NCI-H128 (cell line): ENCODE measurements around the gene ZYX.
"Not testable (repeated sequence)": the region's sequence is repeated elsewhere in the genome, so short reads cannot be mapped to it uniquely, and the experiment has no call there.

Experiments
- DNase-seq: peaks from one replicate; lab custom pipeline; 2025; ENCODE audit not compliant: unreplicated experiment; lab: John Stamatoyannopoulos, UW

The ZYX gene

DNA sequence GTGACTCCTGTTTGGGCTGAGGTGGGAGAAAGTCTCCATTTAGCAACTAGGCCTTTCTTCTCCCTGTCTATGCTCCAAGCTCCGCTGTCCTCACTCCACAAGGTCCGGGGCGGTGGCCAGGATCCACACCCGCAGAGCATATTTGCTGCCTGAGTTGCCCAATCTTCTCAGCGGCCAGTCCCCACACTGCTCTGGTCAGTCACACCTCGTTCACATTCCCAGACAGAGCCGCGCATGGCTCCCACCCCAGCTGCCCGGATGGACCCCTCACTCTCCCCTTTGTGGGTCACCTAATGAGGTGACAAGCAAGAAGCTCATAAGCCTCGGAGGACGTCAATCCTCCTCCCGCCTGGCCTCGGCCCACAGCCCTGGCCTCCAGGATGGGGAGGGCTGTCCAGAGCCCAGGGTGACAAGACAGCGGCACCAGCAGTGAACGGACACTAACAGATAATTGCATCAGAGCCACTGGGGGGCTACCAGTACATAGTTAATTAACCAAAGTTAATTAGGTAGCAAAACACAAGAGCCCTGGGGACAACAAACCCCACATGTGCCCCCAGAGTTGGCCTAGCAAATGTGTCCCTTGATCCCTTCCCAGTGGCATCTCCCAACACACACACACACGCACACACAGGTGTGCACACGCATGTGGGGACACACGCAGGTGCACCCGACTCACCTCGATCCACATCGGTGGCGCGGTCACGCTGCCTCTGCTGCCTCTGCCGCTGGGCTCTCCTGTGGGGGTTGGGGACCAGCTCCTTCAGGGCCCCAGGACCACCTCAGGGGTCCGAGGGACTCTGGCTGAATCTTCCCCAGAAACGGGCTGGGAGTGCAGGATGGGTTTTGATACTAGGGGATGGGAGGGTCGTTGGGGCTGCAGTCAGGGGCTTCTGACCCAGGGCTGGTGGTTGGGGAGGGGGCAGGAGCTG is 15.7 kb downstream of the ZYX start:
- DNase-seq: no peak

DNA sequence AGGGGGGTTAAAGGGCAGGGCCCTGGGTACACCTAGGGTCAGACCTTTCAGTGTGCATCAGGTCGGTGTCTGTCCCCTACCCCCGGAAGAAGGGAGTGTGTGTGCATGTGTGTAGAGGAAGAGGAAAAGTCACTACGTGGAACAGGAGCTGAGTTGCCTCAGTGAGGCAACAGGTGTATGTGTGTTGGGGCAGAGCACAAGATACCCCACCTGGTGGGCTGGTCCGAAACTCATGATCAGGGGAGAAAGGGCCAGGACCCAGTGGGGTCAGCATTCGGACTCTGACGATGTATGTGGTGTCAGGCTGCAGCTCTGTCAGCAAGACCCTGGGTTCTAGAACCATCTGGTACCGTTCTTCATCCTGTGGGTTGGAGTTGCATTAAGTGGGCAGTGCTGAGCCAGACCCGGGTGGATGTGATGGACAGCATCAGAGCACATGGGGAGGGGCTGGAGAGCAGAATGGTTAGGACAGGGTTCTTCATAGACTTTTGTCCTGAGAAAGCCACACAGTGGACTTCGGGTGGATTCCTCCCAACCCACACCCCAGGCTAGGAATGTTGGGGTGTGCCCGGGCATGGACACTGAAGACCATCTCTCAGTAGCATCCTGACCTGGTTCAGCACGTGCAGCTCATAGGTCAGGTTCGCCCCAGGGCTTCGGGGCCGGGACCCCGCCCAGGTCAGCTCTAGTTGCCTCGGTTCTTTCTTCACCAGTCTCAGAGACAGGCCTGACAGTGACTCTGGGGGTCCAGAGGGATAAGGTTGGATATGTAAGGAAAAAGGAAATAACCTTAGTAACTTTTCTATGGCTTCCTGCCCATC is 16.8 kb downstream of the ZYX start:
- no peak for DNase-seq

DNA sequence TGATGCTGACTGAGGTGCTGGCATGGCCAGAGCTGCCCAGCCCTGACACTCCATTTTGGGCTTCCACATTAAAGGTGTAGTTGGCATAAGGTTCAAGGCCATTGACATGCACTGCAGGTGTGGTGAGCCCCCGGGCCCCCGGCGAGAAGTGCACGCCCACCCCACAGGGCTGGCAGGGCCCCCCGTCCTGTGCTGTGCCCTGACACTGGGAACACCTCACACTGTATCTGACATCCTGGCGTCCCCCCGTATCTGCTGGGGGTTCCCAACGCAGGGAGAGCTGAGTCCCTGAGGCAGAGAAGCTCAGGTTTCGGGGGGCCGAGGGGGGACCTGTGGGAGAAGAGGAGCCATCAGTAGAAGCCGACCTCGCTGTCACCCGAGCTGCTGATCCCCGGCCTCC is 17.5 kb downstream of the ZYX start:
- no peak for DNase-seq

DNA sequence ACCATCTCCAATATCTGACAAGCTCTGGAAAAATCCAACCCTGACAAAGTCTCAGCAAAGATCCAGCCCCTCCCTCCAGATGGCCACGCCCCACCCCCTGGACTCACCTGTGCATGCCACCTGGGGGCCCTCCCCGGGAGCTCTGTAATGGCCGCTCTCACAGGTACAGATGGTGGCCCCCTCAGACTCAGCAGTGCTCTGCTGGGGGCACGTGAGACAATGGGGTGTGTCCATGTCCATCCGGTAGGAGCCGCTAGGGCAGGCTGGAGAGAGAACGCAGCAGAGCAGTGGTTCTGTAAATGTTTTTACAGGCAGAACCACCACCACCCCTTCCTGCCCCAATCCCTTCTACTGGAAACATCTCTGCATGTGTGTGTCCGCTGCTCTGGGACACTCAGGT is 18.0 kb downstream of the ZYX start:
- no peak for DNase-seq

DNA sequence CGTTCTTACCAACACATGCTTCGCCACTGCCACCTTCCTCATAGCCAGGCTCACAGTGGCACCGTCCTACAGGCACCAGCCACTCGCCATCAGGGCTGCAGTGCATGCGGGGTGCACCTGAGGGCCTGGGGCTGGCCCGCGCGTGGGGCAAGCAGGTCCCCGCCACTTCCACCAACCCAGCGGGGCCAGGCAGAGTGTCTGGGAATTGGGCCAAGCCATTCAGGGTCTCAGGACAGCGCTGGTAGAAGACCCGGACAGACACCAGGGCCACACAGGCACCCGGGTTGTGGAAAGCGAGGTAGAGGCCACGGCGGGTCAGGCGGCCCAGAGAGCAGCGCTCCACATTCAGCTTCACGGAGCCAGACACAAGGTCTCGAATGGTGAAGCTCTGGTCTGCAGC is 18.5 kb downstream of the ZYX start:
- DNase-seq: no peak

DNA sequence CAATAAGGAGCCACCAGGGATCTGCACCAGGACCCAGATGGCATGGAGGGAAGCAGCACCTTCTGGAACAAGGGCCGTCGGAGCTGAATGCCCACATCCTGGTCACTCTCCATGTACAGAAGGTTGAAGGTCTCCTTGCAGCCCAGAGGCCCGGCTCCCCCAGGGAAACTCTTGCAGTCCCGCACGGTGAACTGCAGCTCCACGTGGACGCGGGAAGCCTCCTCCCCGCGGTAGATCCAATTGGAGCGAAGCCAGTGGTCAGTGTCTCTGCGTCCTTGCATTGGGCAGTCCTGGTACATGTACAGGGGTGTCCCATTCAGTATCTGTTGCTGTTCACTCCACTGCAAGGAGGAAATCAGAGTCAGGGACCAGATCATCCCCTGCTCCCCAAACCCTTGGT is 20.1 kb downstream of the ZYX start:
- DNase-seq: no peak

DNA sequence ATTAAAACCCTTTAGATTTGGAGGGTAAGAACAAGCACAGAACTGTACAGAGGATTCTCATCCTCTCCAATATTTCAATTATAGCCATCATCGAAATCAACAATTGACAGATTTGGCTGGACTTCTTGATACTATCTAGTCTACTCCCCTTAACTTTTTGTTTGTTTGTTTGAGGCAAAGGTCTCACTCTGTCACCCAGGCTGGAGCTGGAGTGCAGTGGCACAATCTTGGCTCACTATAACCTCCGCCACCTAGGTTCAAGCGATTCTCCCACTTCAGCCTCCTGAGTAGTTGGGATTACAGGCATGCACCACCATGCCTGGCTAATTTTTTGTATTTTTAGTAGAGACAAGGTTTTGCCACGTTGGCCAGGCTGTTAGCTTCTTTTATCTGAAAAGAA is 21.1 kb downstream of the ZYX start:
- DNase-seq: not testable (repeated sequence)

DNA sequence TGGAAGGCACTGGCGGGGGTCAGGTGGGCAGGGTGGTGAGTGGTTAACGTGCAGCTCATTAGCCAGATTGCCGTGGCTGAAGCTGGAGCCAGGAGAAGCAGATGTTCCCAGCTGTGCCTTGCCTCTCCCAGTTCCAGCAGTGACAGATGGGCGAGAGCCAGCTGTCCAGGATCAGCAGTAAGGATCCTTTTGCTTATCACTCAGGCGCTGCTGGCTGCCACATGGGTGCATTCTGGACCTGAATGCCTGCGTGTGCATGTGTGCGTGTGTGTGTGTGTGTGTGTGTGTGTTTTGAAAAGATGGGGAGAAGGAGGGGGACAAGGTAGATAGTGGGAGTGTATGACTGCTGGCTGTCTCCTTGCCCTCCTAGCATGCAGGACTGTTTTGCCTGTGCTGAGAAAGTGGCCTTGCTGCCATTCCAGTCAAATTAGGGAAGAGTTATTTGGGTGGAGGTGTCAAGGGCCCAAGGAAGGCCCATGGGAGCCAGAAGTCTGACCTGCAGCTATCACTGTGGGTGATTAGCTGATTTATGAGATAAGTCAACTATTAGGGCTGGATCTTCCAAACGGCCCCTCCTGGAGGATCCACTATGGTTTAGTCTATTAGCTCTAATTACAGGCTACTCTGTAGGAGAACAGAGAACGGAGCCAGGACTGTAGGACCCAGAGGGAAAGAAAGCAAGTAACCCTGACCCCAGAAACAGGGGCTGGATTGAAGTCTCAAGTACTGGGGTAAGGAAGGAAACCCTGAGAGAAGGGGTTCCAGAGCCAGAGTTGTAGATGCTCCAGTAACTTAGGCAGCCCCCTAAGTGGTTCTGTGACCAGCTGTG is 24.2 kb downstream of the ZYX start:
- DNase-seq: no peak

DNA sequence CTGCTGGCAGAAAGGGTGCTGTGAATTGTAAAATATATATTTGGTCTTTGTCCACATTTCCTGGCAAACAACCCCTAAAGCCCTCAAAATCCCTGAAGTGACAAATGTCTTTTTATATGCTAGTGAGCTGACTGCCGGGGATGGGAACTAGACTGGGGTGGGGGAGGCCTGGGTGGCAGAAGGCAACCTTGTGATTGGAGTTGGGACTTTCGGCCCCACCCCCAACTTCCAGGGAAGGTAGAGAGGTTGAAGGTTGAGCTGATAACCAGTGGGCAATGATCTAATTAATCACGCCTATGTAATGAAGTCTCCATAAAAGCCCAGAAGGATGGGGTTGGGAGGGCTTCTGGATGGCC is 24.8 kb downstream of the ZYX start:
- DNase-seq: no peak

DNA sequence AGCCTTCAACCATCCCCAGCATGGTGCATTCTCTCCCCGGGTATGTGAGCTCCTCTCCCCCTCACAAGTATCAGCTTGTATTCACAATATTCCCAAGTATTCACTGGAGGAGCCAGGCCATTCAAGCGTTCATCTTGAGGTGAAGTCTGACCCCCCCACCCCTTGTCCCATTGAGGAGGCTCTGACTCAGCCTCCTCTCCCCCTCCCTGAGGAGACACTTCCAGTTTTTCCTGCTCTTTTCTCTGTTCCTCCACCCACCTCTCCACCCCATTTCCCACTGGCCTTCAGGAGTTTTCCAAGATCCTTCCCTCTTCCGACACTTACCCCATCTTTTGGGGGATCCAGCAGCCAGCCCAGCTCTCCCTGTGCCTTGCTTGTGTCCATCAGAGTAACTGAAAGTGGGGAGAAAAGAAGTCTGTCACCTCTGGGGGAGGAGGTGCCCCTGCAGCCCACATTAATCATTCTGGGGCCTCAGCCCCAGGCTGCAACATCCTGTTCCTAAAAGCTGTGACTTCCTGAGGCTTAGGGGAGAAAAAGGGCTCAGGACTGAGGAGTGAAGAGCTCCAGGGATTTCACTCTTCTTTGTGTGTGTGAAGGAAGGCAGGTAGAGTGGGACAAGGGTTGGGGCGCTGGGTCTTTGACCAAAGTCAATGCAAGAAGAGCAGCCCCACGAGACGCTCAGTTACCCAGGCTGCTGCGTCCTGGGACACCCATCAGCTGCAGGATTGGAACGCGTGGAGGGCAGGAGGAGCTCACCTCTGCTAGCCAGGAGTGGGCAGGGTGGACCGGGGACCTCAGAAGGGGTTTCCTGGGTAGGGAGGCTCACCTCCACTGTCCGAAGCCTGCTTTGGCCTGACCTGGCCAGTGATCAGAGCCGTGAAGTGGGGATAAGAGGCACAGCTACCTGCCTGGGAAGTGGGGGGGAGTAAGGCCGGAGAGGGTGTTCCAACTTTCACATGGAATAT is 26.4 kb downstream of the ZYX start:
- DNase-seq: no peak

DNA sequence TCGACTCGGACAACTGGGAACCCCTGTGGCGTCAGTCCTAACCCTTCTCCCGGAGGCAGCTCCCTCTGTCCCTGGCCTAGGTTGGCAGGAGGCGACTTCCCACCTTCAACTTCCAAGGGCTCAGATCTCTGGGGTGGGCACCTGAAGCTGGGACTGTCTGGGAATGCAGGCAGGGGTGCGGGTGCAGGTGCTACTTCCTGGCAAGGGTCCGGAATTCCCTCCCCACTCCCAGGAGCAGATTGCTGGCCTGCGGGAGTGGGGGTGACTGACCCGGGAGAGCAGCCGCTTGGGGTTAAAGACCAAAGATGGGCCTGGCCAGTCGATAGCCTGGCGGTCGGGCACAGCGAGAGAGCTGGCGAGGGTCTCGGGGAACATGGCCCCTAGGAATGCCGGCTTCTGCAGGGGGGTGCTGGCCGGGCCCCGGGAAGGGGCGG is 27.1 kb downstream of the ZYX start:
- DNase-seq: no peak

DNA sequence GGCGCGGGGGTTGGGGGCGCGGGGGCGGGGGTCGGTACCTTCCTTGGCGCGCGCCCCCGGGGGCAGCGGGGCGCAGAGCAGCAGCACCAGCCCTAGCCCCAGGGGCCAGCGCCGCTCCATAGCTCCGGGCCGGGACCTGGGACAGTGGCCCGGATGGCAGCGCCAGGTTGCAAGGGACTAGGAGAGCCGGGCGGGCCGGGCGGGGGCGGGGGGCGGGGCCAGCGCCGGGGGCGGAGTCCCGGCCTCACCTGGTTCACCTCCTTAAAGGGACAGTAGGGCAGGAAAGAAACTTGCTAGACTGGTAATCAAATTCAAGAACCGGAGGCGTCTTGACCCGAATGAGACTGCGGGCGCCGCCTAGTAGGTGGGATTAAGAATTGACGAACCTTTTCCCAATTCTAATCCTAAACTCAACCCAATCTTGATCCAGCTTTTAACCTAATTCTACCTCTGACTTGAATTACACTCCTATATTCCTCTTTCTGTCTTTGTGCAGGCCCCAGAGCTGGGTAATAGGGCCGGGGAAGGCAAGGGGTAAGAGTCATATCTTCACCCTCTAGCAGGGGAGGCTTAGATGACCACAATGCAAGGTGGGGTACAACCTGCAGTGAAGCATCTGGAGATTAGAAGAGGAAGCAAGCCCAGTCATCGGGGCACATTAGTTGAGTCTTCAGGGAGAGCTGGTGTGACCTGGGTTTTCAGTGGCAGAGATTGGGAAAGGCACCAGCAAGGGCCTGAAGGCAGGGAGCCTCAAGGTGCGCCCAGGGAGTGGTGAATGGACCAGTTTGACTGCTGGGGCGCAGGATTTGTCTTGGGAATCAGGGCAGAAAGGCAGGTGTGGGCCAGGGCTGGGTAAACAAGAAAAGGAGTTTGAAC is 27.8 kb downstream of the ZYX start, which contains the start of gene EPHA1:
Gene EPHA1, minus strand, starts transcription at position 171 of the 876 bp plus-strand sequence. Its CDS starts 51 bp downstream, at position 120.
- DNase-seq: no peak

DNA sequence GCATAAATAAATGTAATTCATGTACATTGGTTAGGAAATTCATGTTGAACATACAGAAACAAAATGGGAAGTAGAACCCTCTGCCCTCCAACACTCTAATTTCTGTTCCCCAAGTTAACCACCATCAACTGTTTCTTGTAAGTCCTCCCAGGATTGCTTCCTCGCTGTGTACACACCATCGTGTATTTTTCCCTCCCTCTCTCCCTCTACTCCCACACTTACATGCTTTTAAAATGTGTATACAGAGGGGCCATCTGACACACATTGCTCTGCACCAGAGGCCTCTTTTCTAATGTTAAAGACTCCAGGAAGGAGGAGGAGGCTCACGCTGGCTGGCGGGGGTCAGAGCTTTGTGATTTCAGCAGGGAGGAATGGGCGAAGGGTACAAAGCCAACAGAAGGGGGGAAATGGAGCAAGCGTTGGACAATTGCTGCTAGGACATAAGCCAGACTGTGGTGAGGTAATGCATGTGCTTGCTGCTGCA is 29.4 kb downstream of the ZYX start:
- no peak for DNase-seq

DNA sequence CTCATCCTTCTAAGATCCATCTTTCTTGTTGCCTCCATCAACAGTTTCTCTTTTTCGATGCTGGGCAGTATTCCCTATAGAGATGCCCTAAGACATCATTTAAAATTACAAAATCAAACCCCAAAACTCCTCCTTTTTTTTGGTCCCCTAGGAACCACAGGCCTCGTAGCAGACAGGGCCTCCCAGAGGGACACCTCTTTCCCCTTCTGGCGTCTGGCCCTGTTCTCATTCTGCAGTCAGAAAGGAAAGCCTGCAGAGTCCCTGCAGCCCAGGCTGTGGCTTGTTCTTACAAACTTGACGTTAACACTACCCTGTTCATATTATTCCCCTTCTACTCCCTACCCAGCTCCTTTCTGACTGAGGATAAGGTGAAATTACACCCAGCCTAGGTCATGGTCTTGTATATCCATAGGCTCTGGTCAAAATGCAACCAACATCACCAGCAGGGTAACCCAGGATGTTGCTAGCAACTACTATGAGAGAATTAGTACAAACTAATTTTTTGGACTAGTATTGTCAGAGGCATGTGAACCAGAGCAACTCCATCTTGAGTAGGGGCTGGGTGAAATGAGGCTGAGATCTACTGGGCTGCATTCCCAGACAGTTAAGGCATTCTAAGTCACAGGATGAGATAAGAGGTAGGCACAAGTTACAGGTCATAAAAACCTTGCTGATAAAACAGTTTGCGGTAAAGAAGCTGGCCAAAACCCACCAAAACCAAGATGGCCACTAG is 31.0 kb downstream of the ZYX start:
- DNase-seq: no peak

DNA sequence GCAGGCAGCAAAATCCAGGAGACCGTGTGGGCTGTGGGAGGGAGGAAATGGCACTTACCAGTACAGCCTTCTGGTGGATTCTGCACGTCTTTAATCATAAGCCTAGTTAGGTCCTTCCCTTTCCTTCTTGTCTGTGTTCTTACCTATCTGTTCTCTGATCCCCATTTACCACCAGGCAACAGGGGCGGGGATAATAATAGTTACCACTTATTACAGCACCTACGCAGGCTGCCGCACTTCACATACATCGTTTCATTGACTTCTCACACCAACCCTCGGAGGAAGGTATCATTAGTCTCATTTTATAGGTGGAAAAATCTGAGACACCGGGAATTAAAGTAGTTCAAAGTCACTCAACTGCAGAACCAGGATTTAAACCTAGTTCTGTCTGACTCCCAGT is 32.0 kb downstream of the ZYX start:
- DNase-seq: no peak

DNA sequence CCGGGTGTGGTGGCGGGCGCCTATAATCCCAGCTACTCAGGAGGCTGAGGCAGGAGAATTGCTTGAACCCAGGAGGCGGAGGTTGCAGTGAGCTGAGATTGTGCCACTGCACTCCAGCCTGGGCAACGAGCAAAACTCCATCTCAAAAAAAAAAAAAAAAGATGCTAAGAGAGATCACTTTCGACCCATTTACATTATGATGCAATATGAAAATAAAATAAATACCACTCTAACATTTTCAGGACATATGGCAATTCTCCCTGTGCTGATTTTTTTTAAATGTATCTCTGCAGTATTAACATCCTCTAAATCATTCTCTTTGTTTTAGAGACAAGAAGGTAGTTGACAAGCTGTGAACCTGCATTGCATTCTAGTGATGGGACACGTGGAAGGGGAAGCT is 34.1 kb downstream of the ZYX start:
- DNase-seq: not testable (repeated sequence)

DNA sequence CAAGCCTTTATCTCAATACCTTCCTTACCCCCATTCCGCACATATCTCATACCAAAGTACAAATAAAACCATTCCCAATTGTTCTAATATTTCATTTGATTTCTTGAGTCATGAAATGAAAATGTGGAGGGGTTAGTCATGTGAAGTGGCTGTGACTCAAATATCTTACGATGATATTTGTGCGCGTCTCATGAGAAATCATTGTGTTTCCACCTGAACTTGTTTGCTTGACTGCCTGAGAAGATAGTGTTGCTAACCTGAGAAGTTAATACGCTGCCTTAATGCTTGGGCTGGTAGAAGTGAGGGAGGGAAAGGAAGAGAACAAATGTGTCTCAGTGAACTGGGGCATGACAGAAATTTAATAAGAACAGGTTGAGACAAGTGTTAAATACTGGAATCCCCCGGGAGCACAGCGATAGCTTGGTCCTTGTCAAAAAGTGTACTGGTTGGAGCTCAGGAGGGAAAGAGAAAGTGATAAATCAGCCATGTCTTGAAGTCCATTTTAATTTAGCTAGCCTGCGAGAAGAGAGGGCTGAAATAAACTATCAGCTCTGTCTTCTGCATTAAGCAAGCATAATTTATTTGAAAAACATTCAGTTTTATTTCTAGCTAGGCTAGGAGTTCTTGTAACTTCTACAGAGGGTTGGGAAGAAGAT is 34.7 kb downstream of the ZYX start:
- DNase-seq: no peak
